Measurements from ENCODE around the gene APOO.

Gene APOO

GRCh38 chrX:23813808-23814207 lies 93.9 kb downstream of the APOO start:
- TF ChIP-seq, protein P1, sequence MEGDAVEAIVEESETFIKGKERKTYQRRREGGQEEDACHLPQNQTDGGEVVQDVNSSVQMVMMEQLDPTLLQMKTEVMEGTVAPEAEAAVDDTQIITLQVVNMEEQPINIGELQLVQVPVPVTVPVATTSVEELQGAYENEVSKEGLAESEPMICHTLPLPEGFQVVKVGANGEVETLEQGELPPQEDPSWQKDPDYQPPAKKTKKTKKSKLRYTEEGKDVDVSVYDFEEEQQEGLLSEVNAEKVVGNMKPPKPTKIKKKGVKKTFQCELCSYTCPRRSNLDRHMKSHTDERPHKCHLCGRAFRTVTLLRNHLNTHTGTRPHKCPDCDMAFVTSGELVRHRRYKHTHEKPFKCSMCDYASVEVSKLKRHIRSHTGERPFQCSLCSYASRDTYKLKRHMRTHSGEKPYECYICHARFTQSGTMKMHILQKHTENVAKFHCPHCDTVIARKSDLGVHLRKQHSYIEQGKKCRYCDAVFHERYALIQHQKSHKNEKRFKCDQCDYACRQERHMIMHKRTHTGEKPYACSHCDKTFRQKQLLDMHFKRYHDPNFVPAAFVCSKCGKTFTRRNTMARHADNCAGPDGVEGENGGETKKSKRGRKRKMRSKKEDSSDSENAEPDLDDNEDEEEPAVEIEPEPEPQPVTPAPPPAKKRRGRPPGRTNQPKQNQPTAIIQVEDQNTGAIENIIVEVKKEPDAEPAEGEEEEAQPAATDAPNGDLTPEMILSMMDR (conservative IDR thresholded peaks at IDR 0.05; ENCODE audit: low read depth, low read length) = no peak
- no peak overlapping the region for H3K4me3 ChIP-seq (ENCODE audit: low read length)
- DNase-seq (ENCODE audit: low read depth) = no peak

- TF ChIP-seq, protein P1 (conservative IDR thresholded peaks at IDR 0.05; ENCODE audit: low read depth, low read length) = no peak
- DNase-seq (ENCODE audit: low read depth) = no peak
- no peak overlapping the region for H3K4me3 ChIP-seq (ENCODE audit: low read length)
These were observed 96.1 kb downstream of the APOO start for GRCh38 chrX:23811656-23812055.

- no peak for DNase-seq (ENCODE audit: low read depth)
- H3K4me3 ChIP-seq (ENCODE audit: low read length) = no peak overlapping the region
- TF ChIP-seq, protein P1 (conservative IDR thresholded peaks at IDR 0.05; ENCODE audit: low read depth, low read length) = no peak
These were observed 96.6 kb downstream of the APOO start for GRCh38 chrX:23811108-23811651.

GRCh38 chrX:23810279-23810678 lies 97.5 kb downstream of the APOO start:
- no peak overlapping the region for H3K4me3 ChIP-seq (ENCODE audit: low read length)
- TF ChIP-seq, protein P1 (conservative IDR thresholded peaks at IDR 0.05; ENCODE audit: low read depth, low read length) = no peak
- DNase-seq (ENCODE audit: low read depth) = no peak

DNA sequence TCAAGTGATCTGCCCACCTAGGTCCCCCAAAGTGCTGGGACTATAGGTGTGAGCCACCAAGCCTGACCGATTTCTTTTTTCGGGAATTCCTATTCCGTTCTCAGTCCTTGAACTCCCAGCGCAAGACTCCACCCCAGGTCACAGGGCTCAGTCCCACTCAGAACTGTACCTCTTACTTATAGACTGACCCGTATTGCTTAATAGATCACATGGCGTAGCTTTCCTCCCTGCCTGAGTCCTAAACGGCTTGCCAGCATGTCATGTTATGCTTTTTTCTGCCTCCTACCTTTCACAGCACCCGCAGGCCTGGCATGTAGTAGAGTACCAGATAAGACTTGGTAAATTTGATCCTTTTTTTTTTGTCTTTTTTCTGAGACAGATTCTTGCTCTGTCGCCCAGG lies 102.3 kb downstream of the APOO start:
- DNase-seq (ENCODE audit: low read depth) = no peak
- TF ChIP-seq, protein P1 (conservative IDR thresholded peaks at IDR 0.05; ENCODE audit: low read depth, low read length) = no peak
- H3K4me3 ChIP-seq (ENCODE audit: low read length) = no peak overlapping the region

DNA sequence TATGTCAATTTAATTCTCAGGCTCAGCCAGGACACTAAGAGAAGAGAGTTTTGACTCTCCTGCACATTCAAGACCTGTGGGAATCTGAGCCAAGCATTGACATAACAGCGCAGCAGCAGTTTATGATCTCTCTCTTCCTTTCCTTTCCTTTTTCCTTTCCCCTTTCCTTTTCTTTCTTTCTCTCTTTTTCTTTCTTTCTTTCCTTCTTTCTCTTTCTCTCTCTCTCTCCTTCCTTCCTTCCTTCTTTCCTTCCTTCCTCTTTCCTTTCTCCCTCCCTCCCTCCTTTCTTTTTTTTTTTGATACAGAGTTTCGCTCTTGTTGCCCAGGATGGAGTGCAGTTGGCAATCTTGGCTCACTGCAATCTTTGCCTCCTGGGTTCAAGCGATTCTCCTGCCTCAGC lies 103.2 kb downstream of the APOO start:
- TF ChIP-seq, protein P1 (conservative IDR thresholded peaks at IDR 0.05; ENCODE audit: low read depth, low read length) = no peak
- no peak overlapping the region for H3K4me3 ChIP-seq (ENCODE audit: low read length)
- no peak for DNase-seq (ENCODE audit: low read depth)

- no peak overlapping the region for H3K4me3 ChIP-seq (ENCODE audit: low read length)
- peak; percentile 58 for DNase-seq (ENCODE audit: low read depth)
- TF ChIP-seq, protein P1 (conservative IDR thresholded peaks at IDR 0.05; ENCODE audit: low read depth, low read length) = no peak
These were observed 103.8 kb downstream of the APOO start for GRCh38 chrX:23803931-23804381.

Data from retinal pigment epithelial cell (primary cell).